Uterus (tissue), 2 donors: ENCODE measurements around the gene CFDP1.

Experiments used
- CTCF ChIP-seq, 4 experiments: fragments of 200-600 bp in 2 of 4; fragments of 450-650 bp in 2 of 4; sonication (generic) in 2 of 4; IDR thresholded peaks; one replicate each; pipeline ENCODE4 v1.5.1; 2016 to 2019; ENCODE audit warnings: antibody characterized with exemption in 4 of 4, mild to moderate bottlenecking in 2 of 4, moderate library complexity in 1 of 4
- POLR2A ChIP-seq, 2 donors: fragments of 450-650 bp; IDR thresholded peaks; one replicate each; pipeline ENCODE4 v1.6.1; 2016; ENCODE audit warnings: antibody characterized with exemption in 2 of 2, mild to moderate bottlenecking in 1 of 2, moderate library complexity in 1 of 2

- no peak for TF ChIP-seq CTCF (IDR thresholded peaks at IDR 0.05)
- TF ChIP-seq POLR2A (IDR thresholded peaks at IDR 0.05) = no peak
Observed at GRCh38 chr16:75280331-75280804, 152.9 kb downstream of the CFDP1 start.
